ENCODE measurements around the gene CHMP4A. TPM values are rescaled to one million over a fixed set of nuclear protein-coding genes. Genes with fewer than 3 reads are reported as not detected.

Gene CHMP4A, protein sequence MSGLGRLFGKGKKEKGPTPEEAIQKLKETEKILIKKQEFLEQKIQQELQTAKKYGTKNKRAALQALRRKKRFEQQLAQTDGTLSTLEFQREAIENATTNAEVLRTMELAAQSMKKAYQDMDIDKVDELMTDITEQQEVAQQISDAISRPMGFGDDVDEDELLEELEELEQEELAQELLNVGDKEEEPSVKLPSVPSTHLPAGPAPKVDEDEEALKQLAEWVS
- 36.3 and 52.1 TPM in 2 replicates for polyA plus RNA-seq (2011; rRNA removed)
- polyA minus RNA-seq (2011; rRNA and poly(A)+ RNA removed): 4.2 and 6.7 TPM in 2 replicates

GRCh38 chr14:24212924-24213865 lies at the start of gene CHMP4A:
Gene CHMP4A (minus strand): TSS chr14:24213488. CDS start chr14:24213439, 49 bp downstream.
- no peaks in the 10 kb centered on the region for H3K27me3 ChIP-seq (ENCODE audit: control insufficient read depth, insufficient read depth, low read length)

GRCh38 chr14:24261969-24262327 lies 48.7 kb upstream of the CHMP4A start:
- no peak for DNase-seq (ENCODE audit: low read depth)
- Histone ChIP-seq H3K36me3 (ENCODE audit: control insufficient read depth, insufficient read depth, low read length) (peaks cover 8% of the 10 kb centered on the region), H3K4me3 (ENCODE audit: low read depth, low read length) (no peak overlapping the region), H3K27me3 (ENCODE audit: control insufficient read depth, insufficient read depth, low read length) (no peaks in the 10 kb centered on the region)
- ChIA-PET POLR2A (no interaction called here), CTCF (interaction anchor here (1.1 to 3.9 kb wide), 5 partner anchors 9 to 170 kb away, joined by 3 to 16 read pairs (median 12); partner anchors contain the start of genes RABGGTA and TINF2)
- no peak for TF ChIP-seq CTCF (IDR thresholded peaks at IDR 0.05; ENCODE audit: insufficient read depth, low read depth, low read length)

More at GRCh38 chr14:24212924-24213865, at the start of gene CHMP4A:
- TF ChIP-seq CTCF (IDR thresholded peaks at IDR 0.05; ENCODE audit: insufficient read depth, low read depth, low read length): peak; percentile 46
- DNase-seq (ENCODE audit: low read depth): peak; percentile 91
- peak within 1 kb of the TSS; percentile 84 for H3K4me3 ChIP-seq (ENCODE audit: low read depth, low read length)
- ChIA-PET CTCF (interaction anchor here (0.9 to 2.4 kb wide), 4 partner anchors 29 to 85 kb away, joined by 3 to 10 read pairs (median 4); partner anchors contain the start of genes IRF9, PSME2 and TINF2), POLR2A (no interaction called here)
- H3K36me3 ChIP-seq (ENCODE audit: control insufficient read depth, insufficient read depth, low read length): peaks cover 17% of the 10 kb centered on the region

DNA sequence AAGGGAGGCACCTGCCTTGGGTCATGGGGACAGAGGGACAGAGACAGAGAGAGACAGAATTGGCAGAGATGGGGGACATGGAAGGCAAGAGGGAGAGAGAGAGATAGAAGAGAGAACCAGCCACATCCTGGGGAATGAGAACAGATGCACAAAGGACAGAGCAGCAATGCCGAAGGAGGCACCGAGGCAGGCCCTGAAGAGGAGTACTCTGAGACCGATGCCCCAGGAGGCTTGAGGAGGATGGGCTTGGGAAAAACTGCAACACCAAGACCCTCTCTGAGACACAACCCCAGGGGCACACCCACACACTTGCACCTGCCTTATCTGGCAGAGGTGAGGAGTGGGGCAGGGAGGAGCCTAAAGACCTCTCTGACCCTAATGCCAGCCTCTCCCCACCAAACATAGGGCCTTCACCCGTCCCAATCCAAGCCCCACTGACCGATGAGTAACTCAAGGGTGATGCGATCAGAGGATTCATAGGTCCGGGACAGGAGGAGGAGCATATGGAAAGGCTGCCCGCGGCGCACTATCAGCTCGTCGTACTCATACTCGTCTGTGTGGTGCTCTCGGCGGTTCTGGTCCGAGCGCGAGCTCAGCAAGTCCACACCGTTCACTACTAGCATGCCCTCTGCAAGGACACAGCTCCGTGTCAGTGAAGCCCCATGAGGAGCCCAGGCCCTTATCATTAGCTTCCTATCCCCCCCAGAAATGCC lies 48.1 kb upstream of the CHMP4A start:
- DNase-seq (ENCODE audit: low read depth): no peak
- Histone ChIP-seq H3K27me3 (ENCODE audit: control insufficient read depth, insufficient read depth, low read length) (no peaks in the 10 kb centered on the region), H3K36me3 (ENCODE audit: control insufficient read depth, insufficient read depth, low read length) (peaks cover 4% of the 10 kb centered on the region), H3K4me3 (ENCODE audit: low read depth, low read length) (no peak overlapping the region)
- POLR2A ChIA-PET: interaction anchor here (0.6 kb wide), 1 partner anchor 117 kb away, joined by 3 read pairs; no protein-coding TSS in a partner anchor
- no peak for TF ChIP-seq CTCF (IDR thresholded peaks at IDR 0.05; ENCODE audit: insufficient read depth, low read depth, low read length)
- CTCF ChIA-PET: interaction anchor here (1.1 to 3.9 kb wide), 4 partner anchors 9 to 72 kb away, joined by 3 to 16 read pairs (median 14); partner anchors contain the start of genes RABGGTA and TINF2

DNA sequence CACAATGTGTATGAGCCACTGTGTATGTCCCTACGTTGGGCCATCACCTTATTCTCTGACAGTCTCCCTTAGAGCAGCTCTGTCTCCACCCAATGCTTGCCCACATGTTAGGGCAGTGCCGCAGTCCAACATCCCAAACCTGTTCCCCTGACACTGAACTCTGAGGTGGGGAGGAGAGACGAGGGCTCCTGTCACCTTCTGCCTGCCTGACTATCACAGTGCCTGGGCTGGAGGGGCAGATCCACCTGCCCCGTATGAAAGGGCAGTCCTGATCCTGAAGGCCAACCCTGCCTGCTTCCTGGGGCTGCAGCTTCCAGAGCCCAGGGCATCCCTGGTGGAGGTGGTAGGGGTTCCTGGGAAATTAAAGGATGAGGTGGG lies 47.5 kb upstream of the CHMP4A start:
- ChIA-PET CTCF (interaction anchor here (1.1 to 3.6 kb wide), 2 partner anchors 10 to 72 kb away, joined by 3 to 16 read pairs; partner anchors contain the start of gene RABGGTA), POLR2A (interaction anchor here (0.6 kb wide), 1 partner anchor 118 kb away, joined by 3 read pairs; no protein-coding TSS in a partner anchor)
- TF ChIP-seq CTCF (IDR thresholded peaks at IDR 0.05; ENCODE audit: insufficient read depth, low read depth, low read length): no peak

More for the DNA sequence above, 47.5 kb upstream of the CHMP4A start:
- Histone ChIP-seq H3K36me3 (ENCODE audit: control insufficient read depth, insufficient read depth, low read length) (peaks cover 2% of the 10 kb centered on the region), H3K4me3 (ENCODE audit: low read depth, low read length) (no peak overlapping the region), H3K27me3 (ENCODE audit: control insufficient read depth, insufficient read depth, low read length) (no peaks in the 10 kb centered on the region)
- no peak for DNase-seq (ENCODE audit: low read depth)

Measured in BJ (cell line).